ENCODE measurements around the gene CCDC197.

The CCDC197 gene

GRCh38 chr14:94054401-94054800, 57.3 kb downstream of the CCDC197 start:
- Histone ChIP-seq H3K36me3 (ENCODE audit: insufficient read depth) (peaks cover 3% of the 10 kb centered on the region; the same call in 1 of the 2 replicates), H4K20me1 (ENCODE audit: insufficient read depth) (0 out of 2 replicates have a peak, but pooled peaks cover 5% of the 10 kb centered on the region), H3K4me3 (IDR thresholded peaks at IDR 0.05; ENCODE audit: insufficient read depth, low read depth, low read length) (no peak overlapping the region), H3K27ac (no peak overlapping the region), H3K4me2 (no peak overlapping the region), H3K4me1 (ENCODE audit: low read depth, poor library complexity, severe bottlenecking) (peaks cover 84% of the 10 kb centered on the region), H3K27me3 (ENCODE audit: insufficient read depth, low read depth) (no peaks in the 10 kb centered on the region), H3K79me2 (ENCODE audit: insufficient read depth, low read depth) (peaks cover 12% of the 10 kb centered on the region; the same call in 1 of the 2 replicates), H3K9ac (no peak overlapping the region), H2AFZ (ENCODE audit: low read depth) (no peak overlapping the region)
- TF ChIP-seq CTCF (conservative IDR thresholded peaks at IDR 0.05; ENCODE audit: low read depth, low read length): no peak

GRCh38 chr14:94054936-94055335, 57.8 kb downstream of the CCDC197 start:
- no peak overlapping the region for H3K27ac ChIP-seq
- no peak overlapping the region for H3K4me2 ChIP-seq
- no peak overlapping the region for H3K4me3 ChIP-seq (IDR thresholded peaks at IDR 0.05; ENCODE audit: insufficient read depth, low read depth, low read length)
- no peak for TF ChIP-seq CTCF (conservative IDR thresholded peaks at IDR 0.05; ENCODE audit: low read depth, low read length)
- peaks cover 4% of the 10 kb centered on the region; the same call in 1 of the 2 replicates for H3K36me3 ChIP-seq (ENCODE audit: insufficient read depth)
- no peak overlapping the region for H2AFZ ChIP-seq (ENCODE audit: low read depth)
- 0 out of 2 replicates have a peak, but pooled peaks cover 5% of the 10 kb centered on the region for H4K20me1 ChIP-seq (ENCODE audit: insufficient read depth)
- no peak overlapping the region for H3K9ac ChIP-seq
- H3K79me2 ChIP-seq (ENCODE audit: insufficient read depth, low read depth): peaks cover 12% of the 10 kb centered on the region; the same call in 1 of the 2 replicates
- peaks cover 89% of the 10 kb centered on the region for H3K4me1 ChIP-seq (ENCODE audit: low read depth, poor library complexity, severe bottlenecking)
- no peaks in the 10 kb centered on the region for H3K27me3 ChIP-seq (ENCODE audit: insufficient read depth, low read depth)

DNA sequence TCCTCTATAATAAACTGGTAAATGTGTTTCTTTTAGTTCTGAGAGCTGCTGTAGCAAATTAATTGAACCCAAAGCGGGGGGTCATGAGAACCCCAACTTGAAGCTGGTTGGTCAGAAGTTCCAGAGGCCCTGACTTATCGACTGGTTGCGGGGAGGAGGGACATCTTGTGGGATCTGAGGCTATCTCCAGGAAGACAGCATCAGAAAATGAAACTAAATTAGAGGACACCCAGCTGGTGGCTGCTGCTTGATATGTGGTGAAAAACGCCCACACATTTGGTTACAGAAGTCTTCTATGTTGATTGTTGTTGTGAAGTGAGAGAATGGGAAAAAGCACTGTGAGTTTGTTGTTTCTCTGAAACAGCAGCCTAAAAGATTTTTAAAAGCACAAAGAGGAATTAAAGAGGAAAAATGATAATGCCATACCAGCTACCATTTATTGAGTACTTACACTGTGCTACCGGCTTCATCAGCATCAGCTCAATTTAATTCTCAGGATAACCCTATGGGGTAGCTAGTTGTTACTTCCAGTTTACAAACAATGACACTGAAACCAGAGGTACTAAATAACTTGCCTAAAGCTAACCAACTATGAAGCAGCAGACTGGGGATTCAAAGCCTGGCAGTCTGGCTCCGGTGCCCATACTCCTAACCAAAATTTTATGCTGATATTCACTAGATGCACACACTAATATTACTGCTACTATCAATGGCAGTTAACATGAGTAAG, 59.6 kb downstream of the CCDC197 start:
- H2AFZ ChIP-seq (ENCODE audit: low read depth): no peak overlapping the region
- no peak overlapping the region for H3K9ac ChIP-seq
- H3K4me2 ChIP-seq: peak overlapping the region; percentile 9
- peak overlapping the region; percentile 42 for H3K27ac ChIP-seq
- peaks cover 4% of the 10 kb centered on the region; the same call in 1 of the 2 replicates for H3K36me3 ChIP-seq (ENCODE audit: insufficient read depth)
- 0 out of 2 replicates have a peak, but pooled peaks cover 5% of the 10 kb centered on the region for H4K20me1 ChIP-seq (ENCODE audit: insufficient read depth)
- no peak overlapping the region for H3K4me3 ChIP-seq (IDR thresholded peaks at IDR 0.05; ENCODE audit: insufficient read depth, low read depth, low read length)
- peaks cover 85% of the 10 kb centered on the region for H3K4me1 ChIP-seq (ENCODE audit: low read depth, poor library complexity, severe bottlenecking)
- no peak for TF ChIP-seq CTCF (conservative IDR thresholded peaks at IDR 0.05; ENCODE audit: low read depth, low read length)
- H3K79me2 ChIP-seq (ENCODE audit: insufficient read depth, low read depth): peaks cover 16% of the 10 kb centered on the region; the same call in 1 of the 2 replicates
- H3K27me3 ChIP-seq (ENCODE audit: insufficient read depth, low read depth): no peaks in the 10 kb centered on the region

GRCh38 chr14:94058128-94058673, 61.1 kb downstream of the CCDC197 start:
- H3K79me2 ChIP-seq (ENCODE audit: insufficient read depth, low read depth): peaks cover 28% of the 10 kb centered on the region; the same call in 1 of the 2 replicates
- H2AFZ ChIP-seq (ENCODE audit: low read depth): no peak overlapping the region
- TF ChIP-seq CTCF (conservative IDR thresholded peaks at IDR 0.05; ENCODE audit: low read depth, low read length): no peak
- peak overlapping the region; percentile 9; the same call in 1 of the 2 replicates for H3K4me2 ChIP-seq
- peaks cover 4% of the 10 kb centered on the region; the same call in 1 of the 2 replicates for H3K36me3 ChIP-seq (ENCODE audit: insufficient read depth)
- peak overlapping the region; percentile 42; the same call in 1 of the 2 replicates for H3K27ac ChIP-seq
- peaks cover 71% of the 10 kb centered on the region for H3K4me1 ChIP-seq (ENCODE audit: low read depth, poor library complexity, severe bottlenecking)
- H4K20me1 ChIP-seq (ENCODE audit: insufficient read depth): 0 out of 2 replicates have a peak, but pooled peaks cover 7% of the 10 kb centered on the region
- H3K9ac ChIP-seq: no peak overlapping the region
- no peaks in the 10 kb centered on the region for H3K27me3 ChIP-seq (ENCODE audit: insufficient read depth, low read depth)
- H3K4me3 ChIP-seq (IDR thresholded peaks at IDR 0.05; ENCODE audit: insufficient read depth, low read depth, low read length): no peak overlapping the region

Data from KMS-11 (cell line).